RWPE2 (cell line): ENCODE measurements around the gene MRPL37.

Source experiments
- ATAC-seq: fragments of 200-7000 bp; cut with Tn5 transposase; 3 replicates; pipeline ENCODE4 v1.9.1; 2021; ENCODE audit warnings: low read depth
- DNase-seq: peaks from one replicate; pipeline ENCODE4 v3.0.0-alpha.2; 2020; ENCODE audit warnings: low spot score
- H3K27ac ChIP-seq: fragments of 450-650 bp; 2 replicates; pipeline ENCODE4 v1.5.1; 2017; ENCODE audit warnings: mild to moderate bottlenecking; ENCODE audit not compliant: poor library complexity, severe bottlenecking
- H3K27me3 ChIP-seq: fragments of 250-450 bp; sonication (Bioruptor Pico); 2 replicates; pipeline ENCODE4 v1.5.1; 2021; ENCODE audit warnings: mild to moderate bottlenecking, moderate library complexity; ENCODE audit not compliant: insufficient read depth, poor library complexity, severe bottlenecking
- H3K36me3 ChIP-seq: fragments of 250-450 bp; sonication (Bioruptor Pico); 2 replicates; pipeline ENCODE4 v1.5.1; 2020; ENCODE audit warnings: low read depth, mild to moderate bottlenecking, moderate library complexity
- H3K4me1 ChIP-seq: fragments of 250-450 bp; sonication (Bioruptor Pico); 2 replicates; pipeline ENCODE4 v1.5.1; 2021; ENCODE audit warnings: mild to moderate bottlenecking, moderate library complexity; ENCODE audit not compliant: insufficient read depth, poor library complexity, severe bottlenecking
- H3K4me3 ChIP-seq: fragments of 250-450 bp; sonication (Bioruptor Pico); 2 replicates; pipeline ENCODE4 v1.5.1; 2021; ENCODE audit warnings: mild to moderate bottlenecking, moderate library complexity; ENCODE audit not compliant: severe bottlenecking
- H3K9me3 ChIP-seq: fragments of 250-450 bp; sonication (Bioruptor Pico); 2 replicates; pipeline ENCODE4 v1.5.1; 2021; ENCODE audit warnings: mild to moderate bottlenecking, moderate library complexity; ENCODE audit not compliant: severe bottlenecking
- CTCF ChIP-seq: fragments of 450-650 bp; IDR thresholded peaks from one replicate; pipeline ENCODE4 v1.5.1; 2017; ENCODE audit warnings: mild to moderate bottlenecking, moderate library complexity; ENCODE audit not compliant: poor library complexity, severe bottlenecking

MRPL37 gene

GRCh38 chr1:54176621-54177327 is 23.2 kb upstream of the MRPL37 start:
- Histone ChIP-seq H3K9me3 (no peaks in the 10 kb centered on the region), H3K4me1 (no peaks in the 10 kb centered on the region), H3K4me3 (no peak overlapping the region), H3K36me3 (no peaks in the 10 kb centered on the region), H3K27ac (no peak overlapping the region), H3K27me3 (no peaks in the 10 kb centered on the region)
- TF ChIP-seq CTCF: no peak
- ATAC-seq (no peak), DNase-seq (no peak)

- H3K4me1 ChIP-seq: no peaks in the 10 kb centered on the region
- no peak overlapping the region for H3K27ac ChIP-seq
- no peak for DNase-seq
- TF ChIP-seq CTCF: no peak
- H3K9me3 ChIP-seq: no peaks in the 10 kb centered on the region
- no peak overlapping the region for H3K4me3 ChIP-seq
- no peak for ATAC-seq
- H3K36me3 ChIP-seq: no peaks in the 10 kb centered on the region
- no peaks in the 10 kb centered on the region for H3K27me3 ChIP-seq
Measured at GRCh38 chr1:54177726-54178125, 22.2 kb upstream of the MRPL37 start.

- DNase-seq (no peak), ATAC-seq (no peak)
- Histone ChIP-seq H3K9me3 (no peaks in the 10 kb centered on the region), H3K27me3 (no peaks in the 10 kb centered on the region), H3K4me3 (no peak overlapping the region), H3K36me3 (no peaks in the 10 kb centered on the region), H3K27ac (no peak overlapping the region), H3K4me1 (no peaks in the 10 kb centered on the region)
- no peak for TF ChIP-seq CTCF
Measured at GRCh38 chr1:54178296-54179070, 21.5 kb upstream of the MRPL37 start.

- no peaks in the 10 kb centered on the region for H3K4me1 ChIP-seq
- DNase-seq (no peak), ATAC-seq (no peak)
- H3K36me3 ChIP-seq: no peaks in the 10 kb centered on the region
- no peak overlapping the region for H3K4me3 ChIP-seq
- H3K27ac ChIP-seq: no peak overlapping the region
- H3K27me3 ChIP-seq: no peaks in the 10 kb centered on the region
- H3K9me3 ChIP-seq: no peaks in the 10 kb centered on the region
- no peak for TF ChIP-seq CTCF
Measured at GRCh38 chr1:54180701-54181360, 19.1 kb upstream of the MRPL37 start.
